HG02642 (cell line): ENCODE data around the gene SCARF1.

ENCODE experiments used
- ATAC-seq: cut with Tn5 transposase; IDR thresholded peaks from one replicate; pipeline ENCODE4 v1.9.1; 2021; ENCODE audit warnings: mild to moderate bottlenecking; ENCODE audit not compliant: unreplicated experiment, poor library complexity

The SCARF1 gene

DNA sequence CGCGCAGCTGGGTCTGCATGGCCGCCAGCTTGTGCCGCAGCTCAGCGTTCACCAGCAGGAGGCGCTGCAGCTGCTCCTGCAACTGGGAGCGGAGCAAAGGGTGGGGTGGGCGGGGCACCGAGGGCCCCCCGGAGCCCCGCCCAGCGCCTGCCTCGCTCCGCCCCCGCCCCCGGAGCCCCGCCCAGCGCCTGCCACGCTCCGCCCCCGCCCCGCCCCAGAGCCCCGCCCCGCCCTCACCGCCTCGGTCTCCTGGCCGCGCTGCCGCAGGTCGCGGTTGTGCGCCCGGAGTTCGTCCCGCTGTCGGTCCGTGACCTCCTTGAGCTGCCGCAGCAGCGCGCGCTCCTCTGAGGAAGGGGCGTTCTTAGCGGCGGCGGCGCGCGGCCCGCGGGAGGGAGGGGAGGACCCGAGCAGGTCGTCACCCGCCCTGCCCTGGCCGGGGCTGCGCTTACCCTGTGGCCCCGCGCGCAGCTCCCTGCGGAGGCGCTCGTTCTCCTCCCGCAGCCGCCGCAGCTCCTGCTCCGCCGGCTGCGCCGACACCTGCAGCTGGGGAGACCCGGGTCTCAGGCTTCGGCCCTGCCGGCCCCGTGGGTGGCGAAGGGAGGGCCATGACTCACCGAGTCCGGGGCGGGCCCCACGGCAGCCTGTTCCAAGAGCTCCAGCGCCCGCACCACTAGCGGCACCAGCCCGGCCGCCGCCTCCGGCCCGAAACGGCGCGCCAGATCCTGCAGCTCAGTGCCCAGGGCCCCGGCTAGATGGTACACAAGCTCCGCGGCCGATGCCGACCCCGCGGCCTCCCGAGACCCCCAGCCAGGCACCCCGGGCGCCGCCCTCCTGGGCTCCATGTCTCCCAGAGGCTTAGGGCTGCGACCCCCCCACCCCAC is 3.7 kb upstream of the SCARF1 start:
- ATAC-seq, result peak; percentile 62

DNA sequence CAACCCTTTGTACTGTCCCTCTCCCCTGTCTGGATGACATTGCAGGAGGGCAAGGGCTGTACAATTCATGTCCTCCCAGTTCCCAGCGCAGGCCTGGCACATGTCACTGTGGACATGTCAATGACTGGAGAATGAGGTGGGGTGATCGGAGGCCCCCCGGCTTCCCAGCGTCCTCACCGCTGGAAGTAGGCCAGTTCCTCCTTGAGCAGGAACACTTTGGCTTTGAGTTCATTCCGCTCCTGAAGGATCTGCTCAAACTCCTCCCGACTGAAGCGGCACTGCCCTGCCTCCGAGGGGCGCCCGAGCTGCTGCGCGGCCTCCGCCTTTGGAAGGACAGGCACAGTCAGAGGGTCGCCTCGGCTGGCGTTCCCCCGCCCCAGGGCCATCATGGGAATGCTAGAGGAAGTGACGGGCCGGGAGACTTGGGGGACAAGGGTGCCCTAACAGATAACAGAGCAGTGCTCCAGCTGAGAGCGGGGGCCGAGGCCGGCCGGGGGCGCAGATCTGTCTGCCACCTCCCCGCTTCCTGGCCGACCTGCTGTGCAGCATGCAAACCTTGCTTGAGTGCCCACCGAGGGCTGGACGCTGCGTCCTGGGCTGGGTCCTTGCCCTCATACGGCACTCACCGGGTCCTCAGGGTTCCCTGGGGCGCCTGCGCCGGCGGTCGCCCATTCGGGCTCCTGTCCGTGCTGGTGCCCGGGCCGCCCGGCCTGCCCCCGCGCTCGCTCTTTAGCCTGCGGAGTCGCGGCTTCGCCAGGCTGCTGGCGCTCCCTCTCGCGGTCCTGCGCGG is 2.8 kb upstream of the SCARF1 start:
- ATAC-seq, result no peak

DNA sequence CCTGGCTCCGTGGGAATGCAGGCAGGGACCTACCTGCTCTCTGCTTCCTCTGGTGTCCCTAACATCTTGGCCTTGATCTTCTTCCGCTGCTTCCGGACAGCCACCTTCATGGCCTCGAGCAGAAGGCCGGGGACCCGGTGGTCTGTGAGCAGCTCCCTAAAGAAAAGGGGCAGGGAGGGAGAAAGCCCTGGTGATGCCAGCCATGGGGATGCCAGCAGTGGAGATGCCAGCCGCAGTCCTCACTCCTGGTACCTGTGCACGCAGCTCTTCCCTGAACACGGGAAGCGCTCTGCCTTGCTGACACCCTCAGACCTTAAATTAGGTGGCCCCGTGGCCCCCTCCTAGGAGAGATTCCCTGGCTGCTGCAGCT is 2.3 kb upstream of the SCARF1 start:
- ATAC-seq, result no peak

DNA sequence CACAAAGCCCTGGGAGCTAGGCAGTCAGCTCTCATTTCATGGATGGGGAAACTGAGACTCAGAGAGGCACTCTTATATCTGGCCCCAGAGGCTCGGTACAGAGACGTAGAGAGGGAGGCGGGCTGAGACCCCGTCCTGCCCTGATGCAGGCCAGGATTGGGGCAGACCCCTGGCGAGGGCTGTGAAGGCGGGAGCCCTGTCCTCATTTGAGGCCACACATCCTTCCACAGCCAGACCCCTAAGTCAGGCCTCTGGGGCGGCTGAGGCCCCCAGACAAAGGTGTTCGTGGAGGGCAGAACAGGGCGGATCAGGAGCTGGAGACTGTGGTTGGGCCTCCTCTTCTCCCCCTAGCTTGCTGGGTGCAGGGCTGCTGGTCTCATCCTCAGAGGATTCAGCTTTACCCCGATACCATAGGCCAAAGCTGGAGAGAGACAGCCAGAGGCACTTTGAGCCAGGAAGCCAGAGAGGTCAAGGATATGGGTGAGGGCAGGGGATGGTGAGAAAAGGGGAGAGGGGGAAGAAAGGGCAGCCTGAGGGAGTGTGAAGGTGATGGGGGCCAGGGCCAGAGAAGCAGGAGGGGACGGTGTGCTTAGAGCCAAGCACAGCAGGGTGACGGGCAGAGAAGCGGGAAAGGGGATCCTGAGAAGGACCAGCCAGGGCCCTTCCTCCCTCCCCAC is 805 bp upstream of the SCARF1 start:
- ATAC-seq, result no peak

- no peak for ATAC-seq
Measured at GRCh38 chr17:1644493-1645206, 882 bp downstream of the SCARF1 start.

GRCh38 chr17:1643999-1644492 is 1.5 kb downstream of the SCARF1 start:
- no peak for ATAC-seq

GRCh38 chr17:1643293-1643998 is 2.1 kb downstream of the SCARF1 start:
- ATAC-seq, result no peak

GRCh38 chr17:1641065-1641403 is 4.5 kb downstream of the SCARF1 start:
- no peak for ATAC-seq

DNA sequence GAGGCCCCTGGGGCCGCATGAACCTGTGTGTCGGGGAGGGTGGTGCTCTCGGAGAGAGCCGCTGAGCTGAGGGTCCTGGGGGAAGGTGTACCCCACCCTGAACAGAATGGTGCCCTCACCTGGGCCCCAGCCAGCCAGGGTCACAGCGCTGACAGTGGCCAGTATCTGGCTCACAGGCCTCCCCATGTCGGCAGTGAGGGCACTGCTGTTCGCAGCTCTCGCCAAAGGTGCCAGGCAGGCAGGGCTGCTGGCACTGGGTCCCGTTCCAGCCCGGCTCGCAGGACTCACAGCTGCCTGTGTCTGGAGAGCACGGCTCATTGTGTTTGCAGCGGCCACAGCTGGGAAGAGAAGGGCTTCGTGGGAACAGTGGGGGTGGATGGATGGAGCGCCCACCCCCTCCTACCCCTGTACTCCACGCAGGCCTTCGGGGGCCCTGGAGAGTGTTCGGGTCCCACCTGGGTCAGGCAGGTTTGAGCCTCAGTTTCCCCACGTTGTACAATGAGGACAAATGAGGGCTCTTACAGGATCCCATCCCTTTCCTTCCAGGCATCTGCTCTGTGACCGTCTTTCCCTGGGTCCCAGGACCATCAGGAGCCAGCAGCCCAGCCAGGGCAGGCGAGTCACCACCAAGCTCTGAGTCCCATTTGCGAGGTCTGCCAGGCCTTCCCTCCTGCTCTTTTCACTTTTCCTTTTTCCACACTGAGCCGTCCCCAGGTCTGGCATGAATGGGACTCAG is 5.0 kb downstream of the SCARF1 start:
- no peak for ATAC-seq

DNA sequence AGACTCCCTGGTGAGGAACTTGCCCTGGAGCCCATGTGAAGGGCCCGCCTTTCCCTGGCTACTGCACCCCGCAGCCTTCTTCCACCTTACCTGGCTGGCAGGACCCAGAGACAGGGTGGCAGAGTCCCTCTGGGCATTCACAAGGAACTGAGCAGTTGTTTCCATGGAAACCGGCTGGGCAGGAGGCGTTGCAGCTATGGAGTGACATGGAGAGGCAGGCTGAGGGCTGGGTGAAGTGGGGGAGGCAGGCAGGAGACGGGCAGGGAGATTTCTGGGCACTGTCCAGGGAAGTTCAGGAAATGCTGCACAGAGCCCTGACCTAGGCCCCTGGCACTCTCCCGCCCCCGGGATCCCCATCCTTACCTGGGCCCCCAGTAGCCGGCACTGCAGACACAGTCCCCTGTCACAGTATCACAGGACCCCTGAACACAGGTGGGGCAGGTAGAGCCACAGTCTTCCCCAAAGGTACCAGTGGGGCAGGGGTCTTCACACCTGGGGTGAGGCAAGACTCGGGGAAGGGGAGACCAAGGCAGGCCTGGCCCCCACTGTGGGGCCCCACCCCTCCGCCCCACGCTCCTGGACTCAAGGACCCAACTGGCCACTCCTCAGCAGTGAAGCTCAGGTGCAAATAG is 5.9 kb downstream of the SCARF1 start:
- ATAC-seq, result no peak

DNA sequence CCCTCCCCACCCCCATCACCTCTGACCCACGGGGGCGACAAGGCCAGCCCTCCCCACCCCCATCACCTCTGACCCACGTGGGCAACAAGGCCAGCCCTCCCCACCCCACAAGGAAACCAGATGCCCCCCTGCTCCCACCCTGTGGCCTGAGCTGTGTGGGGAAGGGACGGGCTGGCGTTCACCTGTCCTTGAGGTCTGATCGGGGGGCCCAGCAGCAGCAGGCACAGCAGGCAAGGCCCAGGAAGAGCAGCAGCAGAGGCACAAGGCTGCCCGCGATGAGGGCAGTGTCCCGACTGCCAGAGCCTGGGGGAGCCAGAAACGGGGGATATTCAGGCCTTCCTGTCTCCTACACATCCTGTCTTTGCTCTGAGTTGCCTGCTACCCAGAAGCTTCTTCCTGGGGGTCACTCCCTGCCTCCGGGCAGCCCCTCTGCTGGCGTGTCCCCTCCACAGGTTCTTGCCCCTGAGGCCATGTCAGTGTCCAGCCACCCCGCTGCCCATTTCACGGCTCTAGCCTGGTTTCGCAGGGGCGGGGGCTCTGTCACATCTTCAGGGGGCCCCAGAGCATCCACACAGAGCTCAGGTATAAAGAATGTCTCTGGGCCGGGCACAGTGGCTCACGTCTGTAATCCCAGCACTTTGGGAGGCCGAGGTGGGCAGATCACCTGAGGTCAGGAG is 6.8 kb downstream of the SCARF1 start:
- no peak for ATAC-seq

GRCh38 chr17:1638171-1638590 is 7.4 kb downstream of the SCARF1 start:
- no peak for ATAC-seq

GRCh38 chr17:1636732-1637285 is 8.7 kb downstream of the SCARF1 start:
- ATAC-seq, result no peak

- ATAC-seq, result no peak
Measured at GRCh38 chr17:1635675-1636465, 9.7 kb downstream of the SCARF1 start.

- ATAC-seq, result no peak
Measured at GRCh38 chr17:1634841-1635650, 10.5 kb downstream of the SCARF1 start.

DNA sequence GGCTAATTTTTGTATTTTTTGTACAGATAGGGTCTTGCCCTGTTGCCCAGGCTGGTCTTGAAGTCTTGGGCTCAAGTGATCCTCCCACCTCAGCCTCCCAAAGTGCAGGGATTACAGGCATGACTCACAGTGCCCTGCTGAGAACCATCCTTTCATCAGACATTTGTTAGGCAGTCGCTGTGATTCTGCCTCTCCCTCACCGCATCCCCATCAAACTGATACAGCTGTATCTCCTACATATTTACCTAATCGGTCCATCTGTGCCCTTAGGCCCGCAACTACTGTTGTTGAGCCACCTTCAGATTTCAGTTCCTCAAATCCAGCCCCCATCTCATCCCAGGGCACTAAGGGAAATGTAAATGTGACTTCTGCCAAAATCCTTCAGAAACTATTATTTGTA is 14.9 kb downstream of the SCARF1 start:
- no peak for ATAC-seq
